SK-N-SH treated with all-trans-retinoic acid at 6 μM for 48 hours (cell line): ENCODE results near the gene LRRC4C.

Experiments used
- ATAC-seq: fragments of 200-7000 bp; cut with Tn5 transposase; 3 replicates; pipeline ENCODE4 v1.9.1; 2020; ENCODE audit warnings: mild to moderate bottlenecking, moderate library complexity
- ARNTL ChIP-seq: fragments of 450-650 bp; formaldehyde crosslinking; IDR thresholded peaks from 2 replicates; pipeline ENCODE4 v1.5.0; 2020; ENCODE audit warnings: low read depth, mild to moderate bottlenecking, moderate library complexity, borderline replicate concordance
- BACH2 ChIP-seq: fragments of 250-450 bp; sonication (Bioruptor Pico); IDR thresholded peaks from 2 replicates; pipeline ENCODE4 v1.9.0; 2021; ENCODE audit warnings: mild to moderate bottlenecking, borderline replicate concordance
- CREB5 ChIP-seq: fragments of 250-450 bp; sonication (Bioruptor Pico); IDR thresholded peaks from 2 replicates; pipeline ENCODE4 v1.5.1; 2020; ENCODE audit warnings: low read depth, mild to moderate bottlenecking, moderate library complexity
- CSDC2 ChIP-seq: fragments of 250-450 bp; sonication (Bioruptor Pico); IDR thresholded peaks from 2 replicates; pipeline ENCODE4 v1.5.0; 2020; ENCODE audit warnings: mild to moderate bottlenecking, moderate library complexity
- CSRNP3 ChIP-seq: fragments of 250-450 bp; sonication (Bioruptor Pico); IDR thresholded peaks from 2 replicates; pipeline ENCODE4 v1.5.1; 2021; ENCODE audit warnings: mild to moderate bottlenecking, moderate library complexity
- ESRRG ChIP-seq: fragments of 250-450 bp; sonication (Bioruptor Pico); IDR thresholded peaks from 2 replicates; pipeline ENCODE4 v1.6.1; 2021; ENCODE audit warnings: mild to moderate bottlenecking
- GLIS3 ChIP-seq: fragments of 250-450 bp; sonication (Bioruptor Pico); IDR thresholded peaks from 2 replicates; pipeline ENCODE4 v1.5.0; 2020; ENCODE audit warnings: mild to moderate bottlenecking, moderate library complexity
- ISL1 ChIP-seq: fragments of 250-450 bp; sonication (Bioruptor Pico); IDR thresholded peaks from 2 replicates; pipeline ENCODE4 v2.1.2; 2022; ENCODE audit warnings: mild to moderate bottlenecking, moderate library complexity
- OSR1 ChIP-seq: fragments of 250-450 bp; sonication (Bioruptor Pico); IDR thresholded peaks from 2 replicates; pipeline ENCODE4 v1.8.0; 2022; ENCODE audit warnings: moderate library complexity, mild to moderate bottlenecking, inconsistent platforms
- PATZ1 ChIP-seq: fragments of 250-450 bp; sonication (Bioruptor Pico); IDR thresholded peaks from 2 replicates; pipeline ENCODE4 v1.8.0; 2020; ENCODE audit warnings: mild to moderate bottlenecking, moderate library complexity, borderline replicate concordance
- POU6F1 ChIP-seq: fragments of 250-450 bp; sonication (Bioruptor Pico); IDR thresholded peaks from 2 replicates; pipeline ENCODE4 v1.8.0; 2021; ENCODE audit warnings: low read depth, mild to moderate bottlenecking, moderate library complexity, borderline replicate concordance
- PPARA ChIP-seq: fragments of 250-450 bp; sonication (Bioruptor Pico); IDR thresholded peaks from 2 replicates; pipeline ENCODE4 v1.5.0; 2020; ENCODE audit warnings: mild to moderate bottlenecking, borderline replicate concordance
- RARB ChIP-seq: fragments of 250-450 bp; sonication (Bioruptor Pico); IDR thresholded peaks from 2 replicates; pipeline ENCODE4 v1.8.0; 2021; ENCODE audit warnings: mild to moderate bottlenecking, moderate library complexity
- SNAI2 ChIP-seq: fragments of 250-450 bp; sonication (Bioruptor Pico); IDR thresholded peaks from 2 replicates; pipeline ENCODE4 v1.5.0; 2020; ENCODE audit warnings: mild to moderate bottlenecking, moderate library complexity
- TCF4 ChIP-seq: fragments of 250-450 bp; sonication (Bioruptor Pico); IDR thresholded peaks from 2 replicates; pipeline ENCODE4 v1.8.0; 2021; ENCODE audit warnings: mild to moderate bottlenecking, moderate library complexity, borderline replicate concordance
- TOX ChIP-seq: fragments of 250-450 bp; sonication (Bioruptor Pico); IDR thresholded peaks from 2 replicates; pipeline ENCODE4 v1.8.0; 2021; ENCODE audit warnings: mild to moderate bottlenecking, moderate library complexity, borderline replicate concordance
- ZC3H10 ChIP-seq: fragments of 250-450 bp; sonication (Bioruptor Pico); IDR thresholded peaks from 2 replicates; pipeline ENCODE4 v1.5.1; 2021; ENCODE audit warnings: mild to moderate bottlenecking, moderate library complexity
- ZFP3 ChIP-seq: fragments of 250-450 bp; sonication (Bioruptor Pico); IDR thresholded peaks from 2 replicates; pipeline ENCODE4 v1.5.0; 2020; ENCODE audit warnings: mild to moderate bottlenecking, moderate library complexity
- ZFP30 ChIP-seq: fragments of 450-650 bp; formaldehyde crosslinking; IDR thresholded peaks from 2 replicates; pipeline ENCODE4 v1.5.0; 2022; ENCODE audit warnings: mild to moderate bottlenecking, moderate library complexity
- ZNF565 ChIP-seq: fragments of 450-650 bp; formaldehyde crosslinking; conservative IDR thresholded peaks from 2 replicates; pipeline ENCODE4 v1.5.0; 2020; ENCODE audit warnings: low read depth, mild to moderate bottlenecking, moderate library complexity
- ZNF70 ChIP-seq: fragments of 450-650 bp; formaldehyde crosslinking; IDR thresholded peaks from 2 replicates; pipeline ENCODE4 v1.5.0; 2020; ENCODE audit warnings: mild to moderate bottlenecking, moderate library complexity
- TF ChIP-seq, protein P1 (sequence below): fragments of 250-450 bp; sonication (Bioruptor Pico); IDR thresholded peaks from 2 replicates; pipeline ENCODE4 v1.5.0; 2020; ENCODE audit warnings: mild to moderate bottlenecking, moderate library complexity

Gene LRRC4C

GRCh38 chr11:40842750-40843339, 616.6 kb downstream of the LRRC4C start:
- TF ChIP-seq PPARA (CRISPR knock-in tag), result no peak
- ATAC-seq, result no peak

GRCh38 chr11:40841231-40841630, 618.2 kb downstream of the LRRC4C start:
- TF ChIP-seq OSR1 (CRISPR knock-in tag), result no peak
- TF ChIP-seq CSRNP3 (CRISPR knock-in tag), result no peak
- no peak for TF ChIP-seq POU6F1 (CRISPR knock-in tag)
- TF ChIP-seq TOX, result no peak
- TF ChIP-seq ZC3H10, result no peak
- no peak for TF ChIP-seq CSDC2
- TF ChIP-seq ZFP3 (CRISPR knock-in tag), result no peak
- TF ChIP-seq GLIS3 (CRISPR knock-in tag), result no peak
- TF ChIP-seq ZNF565 (CRISPR knock-in tag), result no peak
- no peak for TF ChIP-seq ZFP30 (CRISPR knock-in tag)
- TF ChIP-seq ESRRG (CRISPR knock-in tag), result no peak
- no peak for TF ChIP-seq ARNTL
- TF ChIP-seq, protein P1, sequence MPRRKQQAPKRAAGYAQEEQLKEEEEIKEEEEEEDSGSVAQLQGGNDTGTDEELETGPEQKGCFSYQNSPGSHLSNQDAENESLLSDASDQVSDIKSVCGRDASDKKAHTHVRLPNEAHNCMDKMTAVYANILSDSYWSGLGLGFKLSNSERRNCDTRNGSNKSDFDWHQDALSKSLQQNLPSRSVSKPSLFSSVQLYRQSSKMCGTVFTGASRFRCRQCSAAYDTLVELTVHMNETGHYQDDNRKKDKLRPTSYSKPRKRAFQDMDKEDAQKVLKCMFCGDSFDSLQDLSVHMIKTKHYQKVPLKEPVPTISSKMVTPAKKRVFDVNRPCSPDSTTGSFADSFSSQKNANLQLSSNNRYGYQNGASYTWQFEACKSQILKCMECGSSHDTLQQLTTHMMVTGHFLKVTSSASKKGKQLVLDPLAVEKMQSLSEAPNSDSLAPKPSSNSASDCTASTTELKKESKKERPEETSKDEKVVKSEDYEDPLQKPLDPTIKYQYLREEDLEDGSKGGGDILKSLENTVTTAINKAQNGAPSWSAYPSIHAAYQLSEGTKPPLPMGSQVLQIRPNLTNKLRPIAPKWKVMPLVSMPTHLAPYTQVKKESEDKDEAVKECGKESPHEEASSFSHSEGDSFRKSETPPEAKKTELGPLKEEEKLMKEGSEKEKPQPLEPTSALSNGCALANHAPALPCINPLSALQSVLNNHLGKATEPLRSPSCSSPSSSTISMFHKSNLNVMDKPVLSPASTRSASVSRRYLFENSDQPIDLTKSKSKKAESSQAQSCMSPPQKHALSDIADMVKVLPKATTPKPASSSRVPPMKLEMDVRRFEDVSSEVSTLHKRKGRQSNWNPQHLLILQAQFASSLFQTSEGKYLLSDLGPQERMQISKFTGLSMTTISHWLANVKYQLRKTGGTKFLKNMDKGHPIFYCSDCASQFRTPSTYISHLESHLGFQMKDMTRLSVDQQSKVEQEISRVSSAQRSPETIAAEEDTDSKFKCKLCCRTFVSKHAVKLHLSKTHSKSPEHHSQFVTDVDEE (CRISPR knock-in tag), result no peak
- no peak for TF ChIP-seq TCF4 (CRISPR knock-in tag)
- TF ChIP-seq, all 23 proteins: peak for 0
- no peak for ATAC-seq

- no peak for ATAC-seq
- no peak for TF ChIP-seq ESRRG (CRISPR knock-in tag)
- TF ChIP-seq CSDC2, result no peak
- TF ChIP-seq ZFP3 (CRISPR knock-in tag), result no peak
- TF ChIP-seq ZNF565 (CRISPR knock-in tag), result no peak
- TF ChIP-seq CSRNP3 (CRISPR knock-in tag), result no peak
- TF ChIP-seq ISL1 (CRISPR knock-in tag), result no peak
- no peak for TF ChIP-seq CREB5
- TF ChIP-seq OSR1 (CRISPR knock-in tag), result no peak
- TF ChIP-seq BACH2 (CRISPR knock-in tag), result no peak
- TF ChIP-seq PATZ1, result no peak
- TF ChIP-seq, protein P1 (CRISPR knock-in tag), result no peak
- no peak for TF ChIP-seq SNAI2 (CRISPR knock-in tag)
- TF ChIP-seq ZNF70 (CRISPR knock-in tag), result no peak
- TF ChIP-seq ZC3H10, result no peak
- no peak for TF ChIP-seq PPARA (CRISPR knock-in tag)
- TF ChIP-seq RARB (CRISPR knock-in tag), result no peak
- TF ChIP-seq ZFP30 (CRISPR knock-in tag), result no peak
- no peak for TF ChIP-seq POU6F1 (CRISPR knock-in tag)
Observed at GRCh38 chr11:40838181-40838683, 621.2 kb downstream of the LRRC4C start.
